HCT116 (cell line): ENCODE measurements around the gene VAPA. TPM values are rescaled to one million over a fixed set of nuclear protein-coding genes. Genes with fewer than 3 reads are reported as not detected.
A peak's percentile ranks its signal among the peaks of the same experiment; 100 is the strongest.

Experiments
- ATAC-seq: fragments of 200-7000 bp; cut with Tn5 transposase; 2 replicates; pipeline ENCODE4 v1.9.1; 2020; ENCODE audit warnings: mild to moderate bottlenecking, moderate library complexity
- BruUV-seq: library from RNA; stranded (reverse); fragments of 400-500 nt; replicated peaks from 2 replicates; lab custom pipeline; 2021; lab: Mats Ljungman, UMichigan
- CTCF ChIA-PET: fragments of 300-600 bp; sonication (Branson Sonifier 250); formaldehyde crosslinking; loops from one replicate; lab custom pipeline; 2021; ENCODE audit warnings: antibody characterized with exemption; lab: Charles Lee
- POLR2A ChIA-PET: fragments of 300-600, 350-600 bp; sonication (Branson Sonifier 250); formaldehyde crosslinking; loops from one replicate; lab custom pipeline; 2021; ENCODE audit warnings: antibody characterized with exemption; lab: Charles Lee
- RAD21 ChIA-PET, 2 experiments: fragments of 300-600 bp; sonication (Branson Sonifier 250); formaldehyde crosslinking; loops; one replicate each; lab custom pipeline; 2023; ENCODE audit warnings: low total read pairs in 2 of 2; ENCODE audit not compliant: uncharacterized antibody in 2 of 2, unreplicated experiment in 2 of 2, low non-redundant PET in 1 of 2; lab: Charles Lee
- DNase-seq: peaks from one replicate; pipeline ENCODE4 v3.0.0-alpha.2; 2010; ENCODE audit warnings: low read depth, low spot score
- H2AFZ ChIP-seq: fragments of 200-600 bp; shearing (Covaris generic), sonication (generic); 2 replicates; pipeline ENCODE4 v1.6.1; 2017; ENCODE audit warnings: low read depth, mixed run types, mixed read lengths, antibody characterized with exemption, low read length; ENCODE audit not compliant: poor library complexity, severe bottlenecking
- H3K27ac ChIP-seq: 2 replicates; pipeline ENCODE4 v1.5.1; 2012; ENCODE audit warnings: low read depth, low read length
- H3K27me3 ChIP-seq: fragments of 200-600 bp; sonication (generic); 2 replicates; pipeline ENCODE4 v1.6.1; 2016; ENCODE audit warnings: mixed run types, low read length, mixed read lengths; ENCODE audit not compliant: insufficient read depth
- H3K36me3 ChIP-seq, 2 experiments: fragments of 200-500 bp in 1 of 2; fragments of 200-600 bp in 1 of 2; sonication (Bioruptor generic) in 1 of 2; sonication (generic) in 1 of 2; 2 replicates each; pipeline versions ENCODE4 v1.5.1 to v1.6.1; 2014 to 2016; ENCODE audit warnings: low read length in 2 of 2, inconsistent platforms in 1 of 2, mixed read lengths in 1 of 2, mixed run types in 1 of 2; ENCODE audit not compliant: insufficient read depth in 2 of 2, control insufficient read depth in 1 of 2
- H3K4me1 ChIP-seq, 2 experiments: fragments of 200-600 bp in 1 of 2; sonication (generic) in 1 of 2; 2 replicates each; pipeline versions ENCODE4 v1.5.1 to v1.6.1; 2012 to 2017; ENCODE audit warnings: low read length in 2 of 2, inconsistent platforms in 1 of 2, mild to moderate bottlenecking in 1 of 2, mixed read lengths in 1 of 2, mixed run types in 1 of 2, moderate library complexity in 1 of 2; ENCODE audit not compliant: insufficient read depth in 2 of 2, control insufficient read depth in 1 of 2
- H3K4me2 ChIP-seq: fragments of 200-600 bp; sonication (generic); 2 replicates; pipeline ENCODE4 v1.6.1; 2017; ENCODE audit warnings: mixed run types, low read length, mixed read lengths
- H3K4me3 ChIP-seq, 2 experiments: fragments of 200-600 bp in 1 of 2; sonication (generic) in 1 of 2; replicated peaks in 1 of 2; 2 replicates each; pipeline ENCODE4 v1.5.1; 2011 to 2016; ENCODE audit warnings: low read length in 2 of 2, control low read depth in 1 of 2, low read depth in 1 of 2, mild to moderate bottlenecking in 1 of 2, mixed read lengths in 1 of 2, mixed run types in 1 of 2
- H3K79me2 ChIP-seq: fragments of 200-600 bp; sonication (generic); 2 replicates; pipeline ENCODE4 v1.6.1; 2017; ENCODE audit warnings: mild to moderate bottlenecking, mixed run types, low read length, moderate library complexity, mixed read lengths; ENCODE audit not compliant: insufficient read depth
- H3K9ac ChIP-seq: fragments of 200-600 bp; sonication (generic); 2 replicates; pipeline ENCODE4 v1.6.1; 2016; ENCODE audit warnings: low read length, mixed read lengths
- H3K9me2 ChIP-seq: fragments of 200-600 bp; sonication (generic), shearing (Covaris generic); 2 replicates; pipeline ENCODE4 v1.6.1; 2017; ENCODE audit warnings: mixed run types, mild to moderate bottlenecking, moderate library complexity; ENCODE audit not compliant: insufficient read depth
- H3K9me3 ChIP-seq, 2 experiments: fragments of 200-500 bp in 1 of 2; fragments of 200-600 bp in 1 of 2; sonication (Bioruptor generic) in 1 of 2; sonication (generic) in 1 of 2; 2 replicates each; pipeline ENCODE4 v1.6.1; 2014 to 2017; ENCODE audit warnings: low read length in 2 of 2, mixed read lengths in 2 of 2, inconsistent platforms in 1 of 2, low read depth in 1 of 2, mild to moderate bottlenecking in 1 of 2, mixed run types in 1 of 2, moderate library complexity in 1 of 2; ENCODE audit not compliant: control insufficient read depth in 1 of 2, insufficient read depth in 1 of 2
- H4K20me1 ChIP-seq: fragments of 200-600 bp; sonication (generic), shearing (Covaris generic); 2 replicates; pipeline ENCODE4 v1.6.1; 2017; ENCODE audit warnings: mixed run types, mild to moderate bottlenecking, moderate library complexity; ENCODE audit not compliant: insufficient read depth
- CBX3 ChIP-seq: IDR thresholded peaks from 2 replicates; pipeline ENCODE4 v1.6.1; 2012; ENCODE audit warnings: low read depth
- CEBPB ChIP-seq: IDR thresholded peaks from 2 replicates; pipeline ENCODE4 v1.6.1; 2012; ENCODE audit warnings: low read depth
- EGR1 ChIP-seq: IDR thresholded peaks from 2 replicates; pipeline ENCODE4 v1.6.1; 2012; ENCODE audit warnings: low read depth
- ELF1 ChIP-seq: IDR thresholded peaks from 2 replicates; pipeline ENCODE4 v1.6.1; 2012; ENCODE audit warnings: low read depth, borderline replicate concordance
- EZH2 ChIP-seq: fragments of 200-600 bp; sonication (generic); IDR thresholded peaks from 2 replicates; pipeline ENCODE4 v1.6.1; 2017; ENCODE audit warnings: antibody characterized with exemption, mixed run types
- EZH2phosphoT487 ChIP-seq: fragments of 200-600 bp; IDR thresholded peaks from 2 replicates; pipeline ENCODE4 v1.6.1; 2018; ENCODE audit warnings: antibody characterized with exemption, borderline replicate concordance
- FOSL1 ChIP-seq: IDR thresholded peaks from 2 replicates; pipeline ENCODE4 v1.6.1; 2012; ENCODE audit warnings: low read depth
- JUND ChIP-seq: IDR thresholded peaks from 2 replicates; pipeline ENCODE4 v1.6.1; 2012
- POLR2A ChIP-seq: IDR thresholded peaks from 2 replicates; pipeline ENCODE4 v1.7.0; 2011; ENCODE audit warnings: borderline replicate concordance; ENCODE audit not compliant: insufficient read depth, insufficient read length; ENCODE audit errors: extremely low read depth
- POLR2AphosphoS5 ChIP-seq: IDR thresholded peaks from 2 replicates; pipeline ENCODE4 v1.6.1; 2011; ENCODE audit warnings: mild to moderate bottlenecking, low read depth, low read length, moderate library complexity
- RAD21 ChIP-seq: IDR thresholded peaks from 2 replicates; pipeline ENCODE4 v1.6.1; 2012; ENCODE audit warnings: low read depth, mild to moderate bottlenecking
- SIN3A ChIP-seq: IDR thresholded peaks from 2 replicates; pipeline ENCODE4 v1.6.1; 2012; ENCODE audit warnings: low read depth
- SP1 ChIP-seq: IDR thresholded peaks from 2 replicates; pipeline ENCODE4 v1.6.1; 2012; ENCODE audit warnings: low read depth
- SRF ChIP-seq: IDR thresholded peaks from 2 replicates; pipeline ENCODE4 v1.6.1; 2012; ENCODE audit warnings: low read depth
- TCF7L2 ChIP-seq: IDR thresholded peaks from 2 replicates; pipeline ENCODE4 v1.7.0; 2011; ENCODE audit warnings: borderline replicate concordance, inconsistent platforms; ENCODE audit not compliant: insufficient read depth, insufficient read length; ENCODE audit errors: extremely low read depth
- YY1 ChIP-seq: IDR thresholded peaks from 2 replicates; pipeline ENCODE4 v1.6.1; 2011; ENCODE audit warnings: low read length, low read depth, moderate library complexity, mild to moderate bottlenecking; ENCODE audit not compliant: insufficient replicate concordance; ENCODE audit errors: extremely low read depth
- ZFX ChIP-seq: fragments of 450-650 bp; IDR thresholded peaks from 2 replicates; pipeline ENCODE4 v1.6.1; 2017
- ZNF274 ChIP-seq: fragments of 200-500 bp; sonication (Bioruptor generic); IDR thresholded peaks from 2 replicates; pipeline ENCODE4 v1.6.1; 2014; ENCODE audit warnings: mild to moderate bottlenecking, low read depth, low read length, inconsistent platforms
- intact Hi-C: fragments of 100-400 bp; cut with micrococcal nuclease; formaldehyde crosslinking; loops from 2 replicates; pipeline ENCODE4 v1.10.0; 2022
- total RNA-seq: library from RNA; stranded (reverse); gene quantifications from one replicate; pipeline ENCODE4 v1.2.1, GENCODE V29; 2021; ENCODE audit not compliant: unreplicated experiment
- TF ChIP-seq, protein P1 (sequence below): IDR thresholded peaks from 2 replicates; pipeline ENCODE4 v1.6.1; 2012
- TF ChIP-seq, protein P2 (sequence below), 3 experiments: fragments of 200-600 bp in 1 of 3; sonication (generic) in 1 of 3; IDR thresholded peaks in 2 of 3; conservative IDR thresholded peaks in 1 of 3; 2 replicates each; pipeline ENCODE4 v1.5.1; 2012 to 2017; ENCODE audit warnings: low read depth in 2 of 3, low read length in 2 of 3, antibody characterized with exemption in 1 of 3, borderline replicate concordance in 1 of 3, control low read depth in 1 of 3, mild to moderate bottlenecking in 1 of 3, mixed read lengths in 1 of 3, mixed run types in 1 of 3, moderate library complexity in 1 of 3; ENCODE audit not compliant: insufficient read depth in 1 of 3
- TF ChIP-seq, protein P3 (sequence below): IDR thresholded peaks from 2 replicates; pipeline ENCODE4 v1.6.1; 2012

Gene VAPA
- total RNA-seq, 1 experiment from 2014 or later = 295 TPM

DNA sequence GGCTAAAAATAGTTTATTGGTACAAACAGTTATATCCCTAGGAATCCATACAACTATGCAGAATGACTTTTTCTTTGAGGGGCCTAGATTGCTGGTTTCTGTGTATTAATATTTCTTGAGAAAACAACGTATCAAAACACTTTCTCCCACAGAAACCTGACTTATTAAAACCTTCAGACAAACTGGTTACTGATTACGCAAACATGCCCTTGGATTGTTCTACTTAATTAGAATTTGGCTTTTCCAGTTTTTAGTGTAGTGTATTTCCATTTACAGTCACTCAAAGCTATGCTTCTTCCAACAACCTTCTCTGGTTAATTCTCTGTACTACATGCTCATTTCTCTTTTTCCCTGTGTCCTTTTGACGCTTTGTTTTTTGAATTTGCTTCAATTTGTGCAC is 20.0 kb downstream of the VAPA start (continued):
- TF ChIP-seq POLR2AphosphoS5 = no peak
- TF ChIP-seq JUND = no peak
- TF ChIP-seq, protein P1, sequence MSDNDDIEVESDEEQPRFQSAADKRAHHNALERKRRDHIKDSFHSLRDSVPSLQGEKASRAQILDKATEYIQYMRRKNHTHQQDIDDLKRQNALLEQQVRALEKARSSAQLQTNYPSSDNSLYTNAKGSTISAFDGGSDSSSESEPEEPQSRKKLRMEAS = no peak
- no peak for TF ChIP-seq ZNF274
- no peak for TF ChIP-seq SIN3A
- no peak for TF ChIP-seq ZFX
- TF ChIP-seq POLR2A = no peak
- no peak for TF ChIP-seq EZH2phosphoT487
- no peak for TF ChIP-seq CEBPB
- no peak for TF ChIP-seq SP1

DNA sequence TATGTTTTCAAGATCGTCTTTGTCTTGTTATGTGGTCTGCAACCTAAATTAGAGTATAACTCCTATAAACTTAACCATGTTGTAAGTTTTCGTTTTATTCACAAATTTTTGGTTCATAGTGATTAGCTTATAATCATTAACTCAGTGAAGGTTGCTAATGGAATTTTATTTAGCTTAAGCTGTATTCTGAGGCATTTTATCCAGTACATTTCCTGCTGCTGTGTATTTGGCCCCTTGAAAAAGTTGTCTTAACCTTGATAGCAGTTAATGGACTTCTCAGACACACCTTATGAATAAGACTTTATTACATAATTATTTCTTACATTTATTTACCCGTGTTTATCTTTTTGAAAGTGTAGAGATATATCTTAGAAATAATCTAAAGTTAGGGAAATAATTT is 20.5 kb downstream of the VAPA start:
- peaks cover 24% of the 10 kb centered on the region; the same call in 1 of the 2 replicates for H4K20me1 ChIP-seq
- H3K4me1 ChIP-seq = peaks cover 18 to 37% of the 10 kb centered on the region in 2 experiments
- H3K27ac ChIP-seq = 0 out of 2 replicates have a peak overlapping the region, but pooled peaks have one; percentile 43
- POLR2A ChIA-PET = no interaction called here
- no peak overlapping the region for H3K4me2 ChIP-seq
- TF ChIP-seq EZH2phosphoT487 (no peak), POLR2A (no peak), SRF (no peak), EGR1 (no peak), CBX3 (no peak), ZNF274 (no peak), JUND (no peak), ELF1 (no peak), TCF7L2 (no peak), ZFX (no peak), YY1 (no peak), POLR2AphosphoS5 (no peak), EZH2 (no peak), RAD21 (no peak), FOSL1 (no peak)
- TF ChIP-seq, protein P2, sequence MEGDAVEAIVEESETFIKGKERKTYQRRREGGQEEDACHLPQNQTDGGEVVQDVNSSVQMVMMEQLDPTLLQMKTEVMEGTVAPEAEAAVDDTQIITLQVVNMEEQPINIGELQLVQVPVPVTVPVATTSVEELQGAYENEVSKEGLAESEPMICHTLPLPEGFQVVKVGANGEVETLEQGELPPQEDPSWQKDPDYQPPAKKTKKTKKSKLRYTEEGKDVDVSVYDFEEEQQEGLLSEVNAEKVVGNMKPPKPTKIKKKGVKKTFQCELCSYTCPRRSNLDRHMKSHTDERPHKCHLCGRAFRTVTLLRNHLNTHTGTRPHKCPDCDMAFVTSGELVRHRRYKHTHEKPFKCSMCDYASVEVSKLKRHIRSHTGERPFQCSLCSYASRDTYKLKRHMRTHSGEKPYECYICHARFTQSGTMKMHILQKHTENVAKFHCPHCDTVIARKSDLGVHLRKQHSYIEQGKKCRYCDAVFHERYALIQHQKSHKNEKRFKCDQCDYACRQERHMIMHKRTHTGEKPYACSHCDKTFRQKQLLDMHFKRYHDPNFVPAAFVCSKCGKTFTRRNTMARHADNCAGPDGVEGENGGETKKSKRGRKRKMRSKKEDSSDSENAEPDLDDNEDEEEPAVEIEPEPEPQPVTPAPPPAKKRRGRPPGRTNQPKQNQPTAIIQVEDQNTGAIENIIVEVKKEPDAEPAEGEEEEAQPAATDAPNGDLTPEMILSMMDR (IDR thresholded peaks at IDR 0.05 in 2 of 3, conservative IDR thresholded peaks at IDR 0.05 in 1 of 3; ENCODE audit: borderline replicate concordance in 1 of 3, insufficient read depth in 1 of 3, low read depth in 2 of 3, low read length in 2 of 3) = no peak
- TF ChIP-seq, protein P3, sequence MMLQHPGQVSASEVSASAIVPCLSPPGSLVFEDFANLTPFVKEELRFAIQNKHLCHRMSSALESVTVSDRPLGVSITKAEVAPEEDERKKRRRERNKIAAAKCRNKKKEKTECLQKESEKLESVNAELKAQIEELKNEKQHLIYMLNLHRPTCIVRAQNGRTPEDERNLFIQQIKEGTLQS = no peak
- no peak overlapping the region for H3K9ac ChIP-seq
- DNase-seq (no peak), ATAC-seq (no peak)
- H3K36me3 ChIP-seq = peaks cover 17 to 27% of the 10 kb centered on the region in 2 experiments
- RAD21 ChIA-PET = no interaction called here
- no peaks in the 10 kb centered on the region for H3K27me3 ChIP-seq
- CTCF ChIA-PET = no interaction called here
- BruUV-seq = no TSS peak
- intact Hi-C loops = no loop called here
- H3K9me2 ChIP-seq = no peaks in the 10 kb centered on the region
- H3K9me3 ChIP-seq = no peaks in the 10 kb centered on the region
- H3K4me3 ChIP-seq = no peak overlapping the region
- H3K79me2 ChIP-seq = peaks cover 100% of the 10 kb centered on the region
- H2AFZ ChIP-seq = no peak overlapping the region
